A549 treated with Mapracorat at 1 μM for 4 hours (cell line): ENCODE results near the gene FOXRED1. TPM values are rescaled to one million over a fixed set of nuclear protein-coding genes. Genes with fewer than 3 reads are reported as not detected.

Experiments
- total RNA-seq: library from RNA; stranded (reverse); fragments of 200-300 nt; extraction: Qiagen RNA extraction; gene quantifications from 5 replicates; pipeline ENCODE4 v1.2.3, GENCODE V29; 2022

The FOXRED1 gene
- total RNA-seq, result 20.7 to 24.0 TPM (median 23.1 TPM) in 5 replicates

GRCh38 chr11:126268708-126269579, at the start of gene FOXRED1, which contains the start of gene SRPRA:
Gene FOXRED1 (plus strand): TSS chr11:126269154. CDS start chr11:126269207, 53 bp downstream.
Gene SRPRA (minus strand): TSS chr11:126268895. CDS start chr11:126268804, 91 bp downstream.

GRCh38 chr11:126282736-126283591, 14.0 kb downstream of the FOXRED1 start, which contains the start of gene TIRAP:
Gene TIRAP (plus strand): TSS chr11:126283093. CDS start chr11:126290895, 7,802 bp downstream.

GRCh38 chr11:126303623-126304456, 34.9 kb downstream of the FOXRED1 start, which contains the start of gene DCPS:
Gene DCPS (plus strand): TSS chr11:126304060. CDS start chr11:126304081, 21 bp downstream.

Other genes with a start within 250 kb of the FOXRED1 start
- gene CDON, start 206.3 kb upstream of the FOXRED1 start, total RNA-seq, result 1.4 to 2.8 TPM (median 2.1 TPM) in 5 replicates
- 16.2 to 18.5 TPM (median 16.6 TPM) in 5 replicates for gene RPUSD4, start 57.5 kb upstream of the FOXRED1 start, total RNA-seq
- 14.1 to 18.2 TPM (median 15.5 TPM) in 5 replicates for gene FAM118B, start 57.4 kb upstream of the FOXRED1 start, total RNA-seq
- gene SRPRA, start 259 bp upstream of the FOXRED1 start, total RNA-seq, result 57.7 to 63.6 TPM (median 59.4 TPM) in 5 replicates
- 5.8 to 6.8 TPM (median 6.6 TPM) in 5 replicates for gene TIRAP, start 13.9 kb downstream of the FOXRED1 start, total RNA-seq
- 16.9 to 20.0 TPM (median 19.5 TPM) in 5 replicates for gene DCPS, start 34.9 kb downstream of the FOXRED1 start, total RNA-seq
- 26.0 to 28.9 TPM (median 27.8 TPM) in 5 replicates for gene ST3GAL4, start 86.5 kb downstream of the FOXRED1 start, total RNA-seq